HPDE6-E6E7 (cell line): ENCODE measurements around the gene MUC20.
"Not testable (repeated sequence)": the region's sequence is repeated elsewhere in the genome, so short reads cannot be mapped to it uniquely, and the experiment has no call there.

Source experiments
- DNase-seq: peaks from one replicate; pipeline ENCODE4 v3.0.0; 2011; ENCODE audit warnings: missing footprints; ENCODE audit errors: extremely low spot score

Gene MUC20

GRCh38 chr3:195731356-195731905 lies 10.7 kb downstream of the MUC20 start:
- no peak for DNase-seq

GRCh38 chr3:195732940-195733339 lies 12.2 kb downstream of the MUC20 start:
- no peak for DNase-seq

- DNase-seq = no peak
These were observed 14.4 kb downstream of the MUC20 start for GRCh38 chr3:195735036-195735695.

GRCh38 chr3:195736866-195737490 lies 16.2 kb downstream of the MUC20 start:
- no peak for DNase-seq

- DNase-seq = not testable (repeated sequence)
These were observed 17.0 kb downstream of the MUC20 start for GRCh38 chr3:195737782-195738181.

- DNase-seq = no peak
These were observed 17.7 kb downstream of the MUC20 start for GRCh38 chr3:195738274-195739044.

- no peak for DNase-seq
These were observed 18.9 kb downstream of the MUC20 start for GRCh38 chr3:195739561-195740111.

- no peak for DNase-seq
These were observed 23.7 kb downstream of the MUC20 start for GRCh38 chr3:195744437-195744836.

- DNase-seq = no peak
These were observed 25.6 kb downstream of the MUC20 start for GRCh38 chr3:195746346-195746745.

- no peak for DNase-seq
These were observed 26.0 kb downstream of the MUC20 start for GRCh38 chr3:195746751-195747150.

- DNase-seq = no peak
These were observed 27.9 kb downstream of the MUC20 start for GRCh38 chr3:195748661-195749060.

- DNase-seq = not testable (repeated sequence)
These were observed 28.3 kb downstream of the MUC20 start for GRCh38 chr3:195749101-195749500.

- DNase-seq = no peak
These were observed 30.2 kb downstream of the MUC20 start for GRCh38 chr3:195750797-195751520.

GRCh38 chr3:195751560-195751959 lies 30.8 kb downstream of the MUC20 start:
- DNase-seq = no peak

GRCh38 chr3:195752066-195752465 lies 31.3 kb downstream of the MUC20 start:
- DNase-seq = no peak

GRCh38 chr3:195752546-195753331 lies 32.0 kb downstream of the MUC20 start:
- no peak for DNase-seq

GRCh38 chr3:195753581-195753980 lies 32.8 kb downstream of the MUC20 start:
- DNase-seq = no peak

- no peak for DNase-seq
These were observed 33.4 kb downstream of the MUC20 start for GRCh38 chr3:195754141-195754540.

GRCh38 chr3:195754906-195755305 lies 34.1 kb downstream of the MUC20 start:
- no peak for DNase-seq

GRCh38 chr3:195755391-195755790 lies 34.6 kb downstream of the MUC20 start:
- no peak for DNase-seq
